SK-N-SH (cell line): ENCODE measurements around the gene MGRN1. TPM values are rescaled to one million over a fixed set of nuclear protein-coding genes. Genes with fewer than 3 reads are reported as not detected.

ENCODE experiments used
- CTCF ChIA-PET: fragments of 300-600, 350-600 bp; formaldehyde crosslinking; extraction: SDS; loops from one replicate; lab custom pipeline; 2021; lab: Yijun Ruan, JAX
- POLR2A ChIA-PET: fragments of 350-600 bp; sonication (Branson Sonifier 250); formaldehyde crosslinking; extraction: SDS; loops from one replicate; lab custom pipeline; 2020; ENCODE audit warnings: antibody characterized with exemption, inconsistent platforms; lab: Yijun Ruan, JAX
- DNase-seq: peaks from one replicate; pipeline ENCODE4 v3.0.0; 2012
- H2AFZ ChIP-seq: fragments of 200-600 bp; sonication (generic); 2 replicates; pipeline ENCODE4 v1.8.1; 2016; ENCODE audit warnings: antibody characterized with exemption, mild to moderate bottlenecking, low read depth
- H3F3A ChIP-seq: fragments of 200-600 bp; sonication (generic); replicated peaks from 2 replicates; pipeline ENCODE3; 2016; ENCODE audit warnings: antibody characterized with exemption, mild to moderate bottlenecking; ENCODE audit not compliant: insufficient read depth
- H3K27ac ChIP-seq, 2 experiments: fragments of 200-500 bp in 1 of 2; fragments of 200-600 bp in 1 of 2; sonication (Bioruptor generic) in 1 of 2; sonication (generic), shearing (Covaris generic) in 1 of 2; 2 replicates each; pipeline versions ENCODE4 v1.5.1 to v1.6.1; 2014 to 2016; ENCODE audit warnings: low read depth in 2 of 2, inconsistent platforms in 1 of 2, low read length in 1 of 2, mild to moderate bottlenecking in 1 of 2, mixed read lengths in 1 of 2
- H3K27me3 ChIP-seq: fragments of 200-600 bp; sonication (generic), shearing (Covaris generic); 2 replicates; pipeline ENCODE4 v1.6.1; 2016; ENCODE audit warnings: mixed run types; ENCODE audit not compliant: insufficient read depth
- H3K36me3 ChIP-seq, 2 experiments: fragments of 200-500 bp in 1 of 2; fragments of 200-600 bp in 1 of 2; sonication (Bioruptor generic) in 1 of 2; sonication (generic) in 1 of 2; replicated peaks in 1 of 2; 2 replicates each; pipeline versions ENCODE3 to v1.5.1; 2014 to 2016; ENCODE audit warnings: low read length in 1 of 2, mild to moderate bottlenecking in 1 of 2; ENCODE audit not compliant: insufficient read depth in 2 of 2, control insufficient read depth in 1 of 2
- H3K4me1 ChIP-seq, 2 experiments: fragments of 200-500 bp in 1 of 2; fragments of 200-600 bp in 1 of 2; sonication (Bioruptor generic) in 1 of 2; sonication (generic), shearing (Covaris generic) in 1 of 2; 2 replicates each; pipeline versions ENCODE4 v1.5.1 to v1.6.1; 2014 to 2016; ENCODE audit warnings: low read depth in 1 of 2, low read length in 1 of 2, mixed run types in 1 of 2; ENCODE audit not compliant: insufficient read depth in 2 of 2, control insufficient read depth in 1 of 2
- H3K4me2 ChIP-seq: fragments of 200-600 bp; sonication (generic), shearing (Covaris generic); 2 replicates; pipeline ENCODE4 v1.6.1; 2017; ENCODE audit warnings: mixed run types
- H3K4me3 ChIP-seq, 2 experiments: fragments of 200-500 bp in 1 of 2; fragments of 200-600 bp in 1 of 2; sonication (Bioruptor generic) in 1 of 2; sonication (generic), shearing (Covaris generic) in 1 of 2; 2 replicates each; pipeline versions ENCODE4 v1.5.1 to v1.8.1; 2014 to 2016; ENCODE audit warnings: low read depth in 2 of 2, inconsistent platforms in 1 of 2, low read length in 1 of 2, mild to moderate bottlenecking in 1 of 2, mixed read lengths in 1 of 2, moderate library complexity in 1 of 2
- H3K79me2 ChIP-seq: fragments of 200-600 bp; sonication (generic); 2 replicates; pipeline ENCODE4 v1.8.1; 2017; ENCODE audit warnings: mild to moderate bottlenecking; ENCODE audit not compliant: insufficient read depth
- H3K9ac ChIP-seq: fragments of 200-600 bp; sonication (generic); 2 replicates; pipeline ENCODE4 v1.6.1; 2017; ENCODE audit warnings: mixed run types
- H3K9me2 ChIP-seq: fragments of 200-600 bp; sonication (generic); 2 replicates; pipeline ENCODE4 v1.6.1; 2017; ENCODE audit warnings: mixed run types
- H3K9me3 ChIP-seq: fragments of 200-600 bp; sonication (generic); 2 replicates; pipeline ENCODE4 v1.6.1; 2017; ENCODE audit warnings: mixed run types, mild to moderate bottlenecking, moderate library complexity
- H4K20me1 ChIP-seq: fragments of 200-600 bp; sonication (generic); 2 replicates; pipeline ENCODE4 v1.6.1; 2017; ENCODE audit warnings: mild to moderate bottlenecking, mixed run types; ENCODE audit not compliant: insufficient read depth
- CHD2 ChIP-seq: fragments of 150-350 bp; IDR thresholded peaks from 2 replicates; pipeline ENCODE4 v1.6.1; 2018; ENCODE audit warnings: low read length; ENCODE audit not compliant: partially characterized antibody
- CTCF ChIP-seq: fragments of 200-600 bp; sonication (generic); IDR thresholded peaks from 2 replicates; pipeline ENCODE4 v1.6.1; 2017; ENCODE audit warnings: antibody characterized with exemption, mild to moderate bottlenecking, moderate library complexity
- EP300 ChIP-seq, 2 experiments: IDR thresholded peaks; 2 replicates each; pipeline versions ENCODE4 v1.4.0 to v1.6.1; 2012; ENCODE audit warnings: borderline replicate concordance in 1 of 2, low read depth in 1 of 2, low read length in 1 of 2
- EZH2phosphoT487 ChIP-seq: fragments of 200-600 bp; sonication (generic); IDR thresholded peaks from 2 replicates; pipeline ENCODE4 v1.6.1; 2017; ENCODE audit warnings: low read depth, mixed run types, mild to moderate bottlenecking, antibody characterized with exemption, moderate library complexity, borderline replicate concordance
- FOSL2 ChIP-seq: IDR thresholded peaks from 2 replicates; pipeline ENCODE4 v1.4.0; 2012; ENCODE audit warnings: low read depth, mild to moderate bottlenecking, moderate library complexity, borderline replicate concordance
- GABPA ChIP-seq: IDR thresholded peaks from 2 replicates; pipeline ENCODE4 v1.4.0; 2012; ENCODE audit warnings: low read depth, mild to moderate bottlenecking
- GATA2 ChIP-seq: sonication (generic); formaldehyde crosslinking; IDR thresholded peaks from 2 replicates; pipeline ENCODE4 v1.5.0; 2020; ENCODE audit warnings: mild to moderate bottlenecking, missing genetic modification reagents
- JUND ChIP-seq: IDR thresholded peaks from 2 replicates; pipeline ENCODE4 v1.4.0; 2012
- MAX ChIP-seq: IDR thresholded peaks from 2 replicates; pipeline ENCODE4 v1.4.0; 2012; ENCODE audit warnings: low read depth
- MXI1 ChIP-seq: IDR thresholded peaks from 2 replicates; pipeline ENCODE4 v1.6.1; 2012; ENCODE audit warnings: mild to moderate bottlenecking, low read depth, low read length, improper control_type of control experiment
- NFIC ChIP-seq: IDR thresholded peaks from 2 replicates; pipeline ENCODE4 v1.4.0; 2012; ENCODE audit warnings: borderline replicate concordance
- NRF1 ChIP-seq: IDR thresholded peaks from 2 replicates; pipeline ENCODE4 v1.6.1; 2012; ENCODE audit warnings: low read depth, mild to moderate bottlenecking, low read length
- PBX3 ChIP-seq: IDR thresholded peaks from 2 replicates; pipeline ENCODE4; 2012
- POLR2AphosphoS5 ChIP-seq: IDR thresholded peaks from 2 replicates; pipeline ENCODE4 v1.6.1; 2012; ENCODE audit warnings: low read depth, low read length
- RCOR1 ChIP-seq: fragments of 150-350 bp; IDR thresholded peaks from 2 replicates; pipeline ENCODE4 v1.6.1; 2017; ENCODE audit warnings: antibody characterized with exemption, low read length
- RXRA ChIP-seq: IDR thresholded peaks from 2 replicates; pipeline ENCODE4 v1.4.0; 2012; ENCODE audit warnings: low read depth, mild to moderate bottlenecking, borderline replicate concordance
- SMC3 ChIP-seq: IDR thresholded peaks from 2 replicates; pipeline ENCODE4 v1.6.1; 2012; ENCODE audit warnings: low read depth, low read length, improper control_type of control experiment
- TAF1 ChIP-seq: IDR thresholded peaks from 2 replicates; pipeline ENCODE4 v1.6.1; 2012; ENCODE audit warnings: low read depth, mild to moderate bottlenecking, low read length, moderate library complexity, borderline replicate concordance
- TCF12 ChIP-seq: IDR thresholded peaks from 2 replicates; pipeline ENCODE4 v1.4.0; 2012
- TEAD4 ChIP-seq: IDR thresholded peaks from 2 replicates; pipeline ENCODE4 v1.4.0; 2012; ENCODE audit warnings: mild to moderate bottlenecking, borderline replicate concordance; ENCODE audit not compliant: insufficient read depth
- USF2 ChIP-seq: fragments of 150-350 bp; IDR thresholded peaks from 2 replicates; pipeline ENCODE4 v1.6.1; 2017; ENCODE audit warnings: antibody characterized with exemption, low read length, low read depth, borderline replicate concordance
- YY1 ChIP-seq: IDR thresholded peaks from 2 replicates; pipeline ENCODE4 v1.4.0; 2012; ENCODE audit warnings: low read depth, mild to moderate bottlenecking
- WGBS: methylation state at CpG from one replicate; pipeline ENCODE4 v1.1.6; 2017; ENCODE audit warnings: low lambda C conversion rate; 5-methylcytosine and 5-hydroxymethylcytosine counted together
- polyA plus RNA-seq, 3 experiments: library from polyadenylated mRNA; depleted of rRNA; stranded (reverse); fragments of >200 nt; gene quantifications; 2 replicates each; pipeline ENCODE4 v1.2.3, GENCODE V29; 2012

Gene MGRN1
- polyA plus RNA-seq, 1 of the 3 experiments (the other 2 are of a cell fraction) = 13.3 TPM

GRCh38 chr16:4636196-4636595, 11.6 kb downstream of the MGRN1 start:
- peaks cover 98% of the 10 kb centered on the region for H3K79me2 ChIP-seq
- H3K9ac ChIP-seq = no peak overlapping the region
- H3F3A ChIP-seq = no peaks in the 10 kb centered on the region
- H3K9me3 ChIP-seq = 0 out of 2 replicates have a peak, but pooled peaks cover 5% of the 10 kb centered on the region
- no peaks in the 10 kb centered on the region for H3K9me2 ChIP-seq
- H3K36me3 ChIP-seq = peaks cover 0 to 4% of the 10 kb centered on the region in 2 experiments
- no peak overlapping the region for H3K4me3 ChIP-seq
- H3K27me3 ChIP-seq = no peaks in the 10 kb centered on the region
- DNase-seq = no peak
- no peak for TF ChIP-seq POLR2AphosphoS5
- TF ChIP-seq NRF1 = no peak
- TF ChIP-seq TEAD4 = no peak
- no peak for TF ChIP-seq EZH2phosphoT487
- TF ChIP-seq NFIC = no peak
- no peak for TF ChIP-seq TAF1
- no peak for TF ChIP-seq YY1
- no peak for TF ChIP-seq GABPA
- no peak for TF ChIP-seq CHD2
- no peak for TF ChIP-seq CTCF
- TF ChIP-seq, all 33 proteins: peak for 0
- no peak overlapping the region for H3K4me2 ChIP-seq
- H2AFZ ChIP-seq = no peak overlapping the region
- no peaks in the 10 kb centered on the region for H3K4me1 ChIP-seq
- 89% methylated on average over 4 of the region's 13 CpGs for WGBS
- peaks cover 92% of the 10 kb centered on the region for H4K20me1 ChIP-seq
- ChIA-PET CTCF (interaction anchor here (1.0 to 1.4 kb wide), 2 partner anchors 12 to 14 kb away, joined by 4 to 5 read pairs; partner anchors contain the start of gene MGRN1), POLR2A (no interaction called here)
- H3K27ac ChIP-seq = no peak overlapping the region

GRCh38 chr16:4637501-4638166, 13.0 kb downstream of the MGRN1 start:
- Histone ChIP-seq H3K79me2 (peaks cover 98% of the 10 kb centered on the region), H3K4me3 (no peak overlapping the region)
- TF ChIP-seq SMC3 (no peak), JUND (no peak), EP300 (IDR thresholded peaks at IDR 0.05; ENCODE audit: borderline replicate concordance in 1 of 2, low read depth in 1 of 2, low read length in 1 of 2) (no peak), USF2 (no peak), FOSL2 (no peak), RCOR1 (no peak), RXRA (no peak), CTCF (no peak), PBX3 (no peak), MXI1 (no peak), GABPA (no peak), POLR2AphosphoS5 (no peak), MAX (no peak), GATA2 (no peak), TCF12 (no peak)

More at GRCh38 chr16:4637501-4638166, 13.0 kb downstream of the MGRN1 start:
- no peaks in the 10 kb centered on the region for H3K9me2 ChIP-seq
- POLR2A ChIA-PET = no interaction called here
- WGBS = 96% methylated on average over 15 of the region's 21 CpGs
- H2AFZ ChIP-seq = no peak overlapping the region
- H4K20me1 ChIP-seq = peaks cover 93% of the 10 kb centered on the region
- no peaks in the 10 kb centered on the region for H3K4me1 ChIP-seq
- H3K9me3 ChIP-seq = no peaks in the 10 kb centered on the region
- H3K27me3 ChIP-seq = no peaks in the 10 kb centered on the region
- no peaks in the 10 kb centered on the region for H3F3A ChIP-seq
- peaks cover 0 to 4% of the 10 kb centered on the region in 2 experiments for H3K36me3 ChIP-seq
- no peak overlapping the region for H3K9ac ChIP-seq
- no peak for DNase-seq
- no peak overlapping the region for H3K4me2 ChIP-seq
- CTCF ChIA-PET = interaction anchor here (0.6 to 2.1 kb wide), 5 partner anchors 10 to 45 kb away, joined by 3 to 12 read pairs (median 4); partner anchors contain the start of gene MGRN1
- no peak overlapping the region for H3K27ac ChIP-seq
